ENCODE data around the gene VAV2. TPM values are rescaled to one million over a fixed set of nuclear protein-coding genes. Genes with fewer than 3 reads are reported as not detected.

VAV2 gene
- total RNA-seq, 1 donor from 2014 or later = 20.5 TPM

DNA sequence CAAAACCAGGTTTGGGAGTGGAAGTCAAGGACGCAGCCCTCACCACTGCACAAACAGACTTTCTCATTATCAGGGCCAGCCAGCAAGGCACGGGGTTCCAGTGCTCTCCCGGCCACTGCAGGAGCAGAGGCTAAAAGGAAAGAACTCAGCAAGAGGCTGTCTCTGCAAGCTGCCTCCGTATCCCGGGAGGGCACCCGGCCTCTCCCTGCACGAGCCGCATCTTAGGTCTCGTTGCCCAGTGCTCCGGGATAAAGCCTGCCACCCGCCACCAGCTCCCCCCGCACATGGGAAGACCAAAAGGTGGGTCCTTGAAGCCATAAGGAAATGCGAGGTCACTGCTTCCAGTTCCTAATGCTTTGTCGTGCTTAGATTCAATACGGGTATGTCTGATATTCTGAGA lies 136.8 kb downstream of the VAV2 start:
- ATAC-seq = no peak
- intact Hi-C loops (cut with DNase I) = no loop called here
- no peak for DNase-seq (ENCODE audit: low spot score)

DNA sequence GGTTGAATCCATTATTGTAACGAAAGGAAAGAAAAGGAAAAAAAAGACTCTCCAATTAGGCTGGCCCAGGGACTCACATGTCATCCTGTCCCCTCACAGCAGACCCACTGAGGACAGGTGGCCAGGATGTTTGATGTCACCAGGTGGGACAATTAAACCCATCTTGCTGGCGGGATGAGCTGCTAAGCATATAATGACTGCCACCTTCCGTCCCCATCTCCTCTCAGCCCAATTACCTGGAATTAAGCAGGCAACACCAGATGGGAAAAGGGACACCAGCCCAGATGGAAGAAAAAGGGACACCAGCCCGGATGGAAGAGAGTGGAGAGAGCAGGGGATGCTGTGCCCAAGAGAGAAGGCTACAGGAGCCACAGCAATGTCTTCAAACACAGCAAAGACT lies 137.4 kb downstream of the VAV2 start:
- intact Hi-C loops (cut with DNase I) = no loop called here
- ATAC-seq = no peak
- DNase-seq (ENCODE audit: low spot score) = no peak

DNA sequence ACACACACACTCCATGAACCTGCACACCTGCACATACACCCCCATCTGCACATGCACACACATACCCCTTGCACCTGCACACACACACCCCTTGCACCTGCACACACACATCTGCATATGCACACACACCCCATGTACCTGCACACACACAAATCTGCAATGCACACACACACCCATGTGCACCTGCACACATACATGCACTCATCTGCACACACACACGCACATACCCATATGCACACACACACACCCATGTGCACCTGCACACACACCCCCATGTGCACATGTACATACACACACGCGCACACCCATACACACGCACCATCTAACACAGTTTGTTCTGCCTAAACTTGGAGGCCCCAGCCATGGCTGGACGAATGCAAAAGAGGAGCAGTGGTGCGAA lies 138.1 kb downstream of the VAV2 start:
- no peak for DNase-seq (ENCODE audit: low spot score)
- intact Hi-C loops (cut with DNase I) = no loop called here
- ATAC-seq = no peak

GRCh38 chr9:133853331-133853730 lies 138.8 kb downstream of the VAV2 start:
- intact Hi-C loops (cut with DNase I) = no loop called here
- DNase-seq (ENCODE audit: low spot score) (no peak), ATAC-seq (no peak)

DNA sequence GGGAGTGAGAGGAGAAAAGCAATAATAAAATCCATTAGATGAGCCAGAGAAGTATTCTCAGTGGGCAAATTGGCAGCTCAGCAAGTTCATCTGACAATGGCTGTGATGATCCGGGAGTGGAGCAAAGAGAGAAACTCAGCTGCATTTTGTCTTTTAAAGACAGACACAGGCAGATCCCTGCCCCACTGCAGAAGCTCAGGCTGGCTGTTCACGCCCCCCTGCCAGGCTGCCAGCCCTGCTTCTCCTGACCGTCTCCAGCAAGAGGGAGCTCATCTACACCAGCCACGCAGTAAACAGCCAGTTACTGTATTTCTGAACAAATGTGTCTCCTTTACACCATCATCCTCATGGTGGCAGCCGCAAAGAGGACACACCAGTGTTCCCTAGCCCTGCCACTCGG lies 139.7 kb downstream of the VAV2 start:
- ATAC-seq (no peak), DNase-seq (ENCODE audit: low spot score) (no peak)
- intact Hi-C loops (cut with DNase I) = no loop called here

DNA sequence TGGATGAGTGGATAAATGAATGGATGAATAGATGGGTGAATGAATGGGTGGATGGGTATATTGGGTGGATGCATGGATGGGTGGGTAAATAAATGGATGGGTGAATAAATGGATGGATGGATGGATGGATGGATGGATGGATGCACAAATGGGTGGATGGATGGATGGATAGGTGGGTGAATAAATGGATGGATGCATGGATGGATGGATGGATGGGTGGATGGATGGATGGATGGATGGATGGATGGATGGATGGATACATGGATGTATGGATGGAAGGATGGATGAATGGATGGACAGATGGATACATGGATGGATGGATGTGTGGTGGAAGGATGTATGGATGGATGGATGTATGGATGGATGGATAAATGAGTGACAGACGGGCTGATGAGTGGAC lies 140.4 kb downstream of the VAV2 start:
- intact Hi-C loops (cut with DNase I) = no loop called here
- ATAC-seq = no peak
- DNase-seq (ENCODE audit: low spot score) = no peak

- DNase-seq (ENCODE audit: low spot score) = no peak
- no peak for ATAC-seq
- intact Hi-C loops (cut with DNase I) = no loop called here
Observed at GRCh38 chr9:133850937-133851336, 141.2 kb downstream of the VAV2 start.

DNA sequence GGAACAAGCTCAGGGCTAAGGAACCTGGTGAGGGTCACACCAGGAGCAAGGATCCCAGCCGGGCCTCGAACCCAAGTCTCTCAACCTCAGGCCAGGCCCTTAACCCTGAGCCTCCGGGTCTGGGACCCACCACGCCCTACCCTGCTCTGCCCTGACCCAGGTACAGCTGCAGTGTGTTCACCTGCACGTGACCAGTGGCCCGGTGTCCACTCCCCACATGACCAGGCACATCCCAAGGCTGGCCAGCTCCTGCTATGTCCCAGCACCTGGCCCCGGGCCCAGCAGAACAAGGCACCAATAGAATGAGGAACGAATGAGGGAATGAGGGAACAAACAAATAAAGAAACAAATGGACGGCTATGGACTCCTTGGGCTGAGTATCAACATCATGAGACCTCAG lies 142.0 kb downstream of the VAV2 start:
- no peak for DNase-seq (ENCODE audit: low spot score)
- intact Hi-C loops (cut with DNase I) = no loop called here
- ATAC-seq = no peak

GRCh38 chr9:133849110-133849670 lies 142.9 kb downstream of the VAV2 start:
- ATAC-seq (no peak), DNase-seq (ENCODE audit: low spot score) (no peak)
- intact Hi-C loops (cut with DNase I) = no loop called here

GRCh38 chr9:133848471-133849109 lies 143.5 kb downstream of the VAV2 start:
- no peak for DNase-seq (ENCODE audit: low spot score)
- intact Hi-C loops (cut with DNase I) = no loop called here
- no peak for ATAC-seq

DNA sequence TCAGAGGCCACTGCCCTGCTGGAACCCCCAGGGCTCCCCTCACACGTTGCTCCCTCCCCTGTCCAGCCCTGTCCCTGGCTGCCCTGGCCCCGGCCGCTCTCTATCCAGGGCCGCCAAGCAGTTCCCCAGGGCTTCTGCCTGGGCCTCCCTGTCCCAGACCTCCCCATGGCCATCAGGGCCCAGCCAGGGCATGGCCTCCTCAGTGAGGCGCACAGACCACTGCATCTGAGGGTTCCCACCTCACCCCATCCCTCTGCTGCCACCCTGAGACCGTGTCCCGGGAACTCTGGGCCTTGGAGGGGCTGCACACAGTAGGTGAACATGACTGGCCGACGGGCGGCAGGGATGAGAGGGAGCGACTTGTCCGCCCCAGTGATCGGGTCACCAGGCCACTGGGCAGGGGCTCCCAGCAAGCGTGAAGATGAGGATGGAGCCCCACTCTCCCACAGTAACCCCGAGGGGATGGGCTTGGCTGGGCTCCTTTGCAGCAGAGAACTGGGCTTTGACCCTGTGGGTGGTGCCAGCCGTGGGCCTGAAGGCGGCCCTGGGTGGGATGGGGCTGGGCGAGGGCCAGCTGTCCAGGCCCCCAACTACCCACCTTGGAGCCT lies 145.5 kb downstream of the VAV2 start:
- DNase-seq (ENCODE audit: low spot score) (no peak), ATAC-seq (no peak)
- intact Hi-C loops (cut with DNase I) = no loop called here

DNA sequence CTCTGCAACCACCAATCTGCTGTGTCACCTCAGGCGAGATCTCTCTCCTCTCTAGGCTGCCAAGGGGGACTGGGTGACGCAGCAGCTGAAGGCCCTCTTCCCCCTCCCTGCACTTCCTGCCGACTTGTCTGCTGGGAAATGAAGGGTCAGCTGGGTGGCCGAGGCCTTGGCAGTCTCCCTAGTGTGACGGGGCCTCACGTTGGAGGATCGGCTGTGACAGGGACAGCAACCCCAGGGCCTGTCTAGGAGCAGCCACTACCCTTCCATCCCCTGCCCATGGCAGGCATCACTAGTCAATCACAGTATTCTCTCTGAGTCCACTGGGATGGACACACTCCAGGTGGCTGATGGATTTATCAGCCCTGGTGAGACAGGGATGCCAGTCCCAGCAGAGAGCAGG lies 146.7 kb downstream of the VAV2 start:
- ATAC-seq = peak; percentile 82
- intact Hi-C loops (cut with DNase I) = no loop called here
- peak; percentile 81 for DNase-seq (ENCODE audit: low spot score)

GRCh38 chr9:133844881-133845410 lies 147.2 kb downstream of the VAV2 start:
- ATAC-seq (peak; percentile 2), DNase-seq (ENCODE audit: low spot score) (no peak)
- intact Hi-C loops (cut with DNase I) = no loop called here

GRCh38 chr9:133844398-133844784 lies 147.7 kb downstream of the VAV2 start:
- no peak for DNase-seq (ENCODE audit: low spot score)
- no peak for ATAC-seq
- intact Hi-C loops (cut with DNase I) = no loop called here

- intact Hi-C loops (cut with DNase I) = no loop called here
- ATAC-seq (no peak), DNase-seq (ENCODE audit: low spot score) (no peak)
Observed at GRCh38 chr9:133843751-133844397, 148.2 kb downstream of the VAV2 start.

- intact Hi-C loops (cut with DNase I) = no loop called here
- DNase-seq (ENCODE audit: low spot score) = no peak
- no peak for ATAC-seq
Observed at GRCh38 chr9:133843250-133843649, 148.9 kb downstream of the VAV2 start.

GRCh38 chr9:133842721-133843227 lies 149.3 kb downstream of the VAV2 start:
- intact Hi-C loops (cut with DNase I) = no loop called here
- ATAC-seq (no peak), DNase-seq (ENCODE audit: low spot score) (no peak)

DNA sequence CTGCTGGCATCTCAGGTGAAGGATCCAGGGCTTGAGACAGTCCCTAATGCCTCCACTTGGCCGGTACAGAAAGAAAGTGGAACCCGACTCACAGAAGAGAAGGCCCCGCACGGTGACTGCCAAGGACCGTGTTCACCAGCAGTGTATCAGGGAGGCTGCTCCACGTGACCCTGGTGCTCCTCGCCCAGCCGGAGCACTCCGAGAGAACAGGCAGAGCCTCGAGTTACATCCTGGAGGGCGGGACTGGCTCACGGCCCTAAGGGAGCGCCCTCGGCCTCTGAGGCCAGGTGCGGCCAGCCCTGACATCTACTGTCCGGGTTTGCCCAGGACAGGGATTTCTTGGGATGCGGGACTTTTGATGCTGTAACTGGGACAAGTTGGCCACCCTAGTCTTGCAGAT lies 149.9 kb downstream of the VAV2 start:
- ATAC-seq = peak; percentile 74

GRCh38 chr9:133841167-133841812 lies 150.8 kb downstream of the VAV2 start:
- ATAC-seq (no peak), DNase-seq (ENCODE audit: low spot score) (no peak)
- intact Hi-C loops (cut with DNase I) = no loop called here

More for the DNA sequence above, 149.9 kb downstream of the VAV2 start:
- intact Hi-C loops (cut with DNase I) = no loop called here
- no peak for DNase-seq (ENCODE audit: low spot score)

Data from sciatic nerve (tissue), 2 donors.